Transverse colon (tissue), 4 donors: ENCODE data around the gene LIMCH1. TPM values are rescaled to one million over a fixed set of nuclear protein-coding genes. Genes with fewer than 3 reads are reported as not detected.

ENCODE experiments used
- DNase-seq: peaks from one replicate; pipeline ENCODE4 v3.0.0-alpha.2; 2019
- H3K27ac ChIP-seq, 4 donors: fragments of 200-600 bp; sonication (generic); 2 replicates each; pipeline ENCODE4 v1.5.1; 2016 to 2018; ENCODE audit warnings: inconsistent platforms in 4 of 4
- H3K27me3 ChIP-seq: fragments of 200-600 bp; sonication (generic); 2 replicates; pipeline ENCODE4 v1.5.1; 2017; ENCODE audit warnings: inconsistent platforms
- H3K36me3 ChIP-seq, 4 donors: fragments of 200-600 bp; sonication (generic); 2 replicates each; pipeline ENCODE4 v1.5.1; 2017 to 2019; ENCODE audit warnings: inconsistent platforms in 4 of 4
- H3K4me1 ChIP-seq, 4 donors: fragments of 200-600 bp; sonication (generic); 2 replicates each; pipeline ENCODE4 v1.5.1; 2017 to 2020; ENCODE audit warnings: inconsistent platforms in 4 of 4
- H3K4me3 ChIP-seq, 4 donors: fragments of 200-600 bp; sonication (generic); 1 replicate in 1 of 4; 2 replicates in 3 of 4; pipeline versions ENCODE4 v1.5.1 to v1.6.1; 2017 to 2019; ENCODE audit warnings: inconsistent platforms in 4 of 4
- H3K9me3 ChIP-seq, 2 donors: fragments of 200-600 bp; sonication (generic); 2 replicates each; pipeline ENCODE4 v1.5.1; 2017 to 2019; ENCODE audit warnings: inconsistent platforms in 2 of 2
- EP300 ChIP-seq: sonication (generic); formaldehyde crosslinking; IDR thresholded peaks from one replicate; pipeline ENCODE4 v1.6.1; 2017; ENCODE audit warnings: antibody characterized with exemption, low read depth
- POLR2A ChIP-seq: fragments of 450-650 bp; IDR thresholded peaks from one replicate; pipeline ENCODE4 v1.6.1; 2016; ENCODE audit warnings: antibody characterized with exemption, mild to moderate bottlenecking, moderate library complexity
- POLR2AphosphoS5 ChIP-seq, 3 donors: sonication (generic); formaldehyde crosslinking; IDR thresholded peaks; one replicate each; pipeline ENCODE4 v1.6.1; 2016; ENCODE audit warnings: antibody characterized with exemption in 3 of 3
- WGBS, 2 donors: methylation state at CpG; one replicate each; pipeline ENCODE4 v1.1.5; 2018; ENCODE audit warnings: low coverage in 1 of 2; 5-methylcytosine and 5-hydroxymethylcytosine counted together
- in situ Hi-C, 4 donors: fragments of 200-750 bp; cut with MboI; loops; one replicate each; pipeline versions ENCODE4 v1.15.0 to v1.15.1; 2017; ENCODE audit warnings: low sequenced_read_pairs in 3 of 4, low pct_ligation_motif_present in 1 of 4, low pct_unique_long_range_greater_than_20kb in 1 of 4
- intact Hi-C: fragments of 100-400 bp; cut with DNase I; formaldehyde crosslinking; loops from one replicate; pipeline ENCODE4 v1.15.1; 2023; ENCODE audit warnings: low total_unique reads
- total RNA-seq, 4 donors: library from RNA; depleted of rRNA; stranded (reverse); fragments of >200 nt; gene quantifications; one replicate each; pipeline ENCODE4 v1.1.0, GENCODE V29; 2016
- TF ChIP-seq, protein P1 (sequence below), 5 experiments: fragments of 200-600 bp in 3 of 5; fragments of 450-650 bp in 2 of 5; sonication (generic) in 3 of 5; IDR thresholded peaks; 1 replicate in 2 of 5; 2 replicates in 3 of 5; pipeline ENCODE4 v1.5.1; 2016 to 2017; ENCODE audit warnings: antibody characterized with exemption in 5 of 5, inconsistent platforms in 3 of 5, mild to moderate bottlenecking in 2 of 5, moderate library complexity in 1 of 5

The LIMCH1 gene
- total RNA-seq, 4 donors from 2014 or later, result 5.5 to 18.5 (median 9.7) TPM

DNA sequence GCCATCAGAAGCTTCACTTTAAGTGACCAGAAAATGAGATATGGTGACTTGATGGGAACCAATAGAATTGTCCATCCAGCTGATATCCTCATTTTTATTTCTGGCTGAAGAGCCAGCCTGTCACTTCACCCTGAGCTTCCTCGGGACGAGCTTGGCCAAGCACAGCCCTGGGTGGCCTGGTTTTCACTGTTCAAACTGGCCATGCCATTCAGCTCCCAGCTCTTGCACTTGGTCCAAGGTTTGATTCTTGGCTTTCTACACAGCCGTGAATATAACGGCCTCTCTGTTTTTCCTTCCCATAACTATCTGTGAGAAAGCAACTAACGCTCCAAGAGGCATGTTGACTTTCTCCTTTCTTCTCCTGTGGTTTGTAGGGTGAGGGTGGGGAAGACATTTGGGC, 71.9 kb downstream of the LIMCH1 start:
- no peaks in the 10 kb centered on the region for H3K36me3 ChIP-seq
- intact Hi-C loops (no loop called here), in situ Hi-C loops (no loop called here)
- WGBS, 2 donors, result 78 to 80% methylated on average over 1 to 5 of the region's 5 CpGs
- H3K4me1 ChIP-seq, result peaks cover 9 to 31% (median 20%) of the 10 kb centered on the region in 4 donors
- H3K27ac ChIP-seq, result peak overlapping the region in 1 of 4 donors; percentile 26
- H3K27me3 ChIP-seq, result no peaks in the 10 kb centered on the region
- H3K9me3 ChIP-seq, result no peaks in the 10 kb centered on the region
- no peak for TF ChIP-seq EP300
- TF ChIP-seq, protein P1, sequence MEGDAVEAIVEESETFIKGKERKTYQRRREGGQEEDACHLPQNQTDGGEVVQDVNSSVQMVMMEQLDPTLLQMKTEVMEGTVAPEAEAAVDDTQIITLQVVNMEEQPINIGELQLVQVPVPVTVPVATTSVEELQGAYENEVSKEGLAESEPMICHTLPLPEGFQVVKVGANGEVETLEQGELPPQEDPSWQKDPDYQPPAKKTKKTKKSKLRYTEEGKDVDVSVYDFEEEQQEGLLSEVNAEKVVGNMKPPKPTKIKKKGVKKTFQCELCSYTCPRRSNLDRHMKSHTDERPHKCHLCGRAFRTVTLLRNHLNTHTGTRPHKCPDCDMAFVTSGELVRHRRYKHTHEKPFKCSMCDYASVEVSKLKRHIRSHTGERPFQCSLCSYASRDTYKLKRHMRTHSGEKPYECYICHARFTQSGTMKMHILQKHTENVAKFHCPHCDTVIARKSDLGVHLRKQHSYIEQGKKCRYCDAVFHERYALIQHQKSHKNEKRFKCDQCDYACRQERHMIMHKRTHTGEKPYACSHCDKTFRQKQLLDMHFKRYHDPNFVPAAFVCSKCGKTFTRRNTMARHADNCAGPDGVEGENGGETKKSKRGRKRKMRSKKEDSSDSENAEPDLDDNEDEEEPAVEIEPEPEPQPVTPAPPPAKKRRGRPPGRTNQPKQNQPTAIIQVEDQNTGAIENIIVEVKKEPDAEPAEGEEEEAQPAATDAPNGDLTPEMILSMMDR (IDR thresholded peaks at IDR 0.05), result no peak
- no peak for TF ChIP-seq POLR2AphosphoS5 (IDR thresholded peaks at IDR 0.05)
- TF ChIP-seq POLR2A, result no peak
- DNase-seq, result no peak
- no peak overlapping the region for H3K4me3 ChIP-seq

DNA sequence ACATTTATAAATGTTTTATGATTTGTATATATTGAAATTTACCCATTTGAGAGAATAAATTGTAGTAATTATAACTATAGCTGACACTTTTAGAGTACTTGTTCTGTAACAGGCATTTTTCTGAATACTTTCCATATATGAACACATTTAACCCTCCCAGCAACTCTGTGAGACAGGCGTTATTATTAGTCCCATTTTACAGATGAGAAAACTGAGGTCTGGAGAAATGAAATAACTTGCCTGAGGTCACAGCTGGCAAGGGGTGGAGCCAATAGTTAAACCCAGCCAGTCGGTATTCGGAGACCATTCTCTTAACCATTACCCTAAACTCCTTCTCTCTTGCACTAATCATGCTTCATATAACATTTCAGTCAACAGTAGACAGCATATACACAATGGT, 72.5 kb downstream of the LIMCH1 start:
- H3K27me3 ChIP-seq, result no peaks in the 10 kb centered on the region
- DNase-seq, result no peak
- no peaks in the 10 kb centered on the region for H3K9me3 ChIP-seq
- TF ChIP-seq EP300 (no peak), POLR2A (no peak), POLR2AphosphoS5 (IDR thresholded peaks at IDR 0.05) (no peak)
- TF ChIP-seq, protein P1 (IDR thresholded peaks at IDR 0.05), result no peak
- 83 to 91% methylated on average over 3 of the region's 3 CpGs for WGBS, 2 donors
- H3K4me3 ChIP-seq, result no peak overlapping the region
- in situ Hi-C loops (no loop called here), intact Hi-C loops (no loop called here)
- peaks cover 9 to 31% (median 20%) of the 10 kb centered on the region in 4 donors for H3K4me1 ChIP-seq
- H3K27ac ChIP-seq, result no peak overlapping the region
- H3K36me3 ChIP-seq, result no peaks in the 10 kb centered on the region

DNA sequence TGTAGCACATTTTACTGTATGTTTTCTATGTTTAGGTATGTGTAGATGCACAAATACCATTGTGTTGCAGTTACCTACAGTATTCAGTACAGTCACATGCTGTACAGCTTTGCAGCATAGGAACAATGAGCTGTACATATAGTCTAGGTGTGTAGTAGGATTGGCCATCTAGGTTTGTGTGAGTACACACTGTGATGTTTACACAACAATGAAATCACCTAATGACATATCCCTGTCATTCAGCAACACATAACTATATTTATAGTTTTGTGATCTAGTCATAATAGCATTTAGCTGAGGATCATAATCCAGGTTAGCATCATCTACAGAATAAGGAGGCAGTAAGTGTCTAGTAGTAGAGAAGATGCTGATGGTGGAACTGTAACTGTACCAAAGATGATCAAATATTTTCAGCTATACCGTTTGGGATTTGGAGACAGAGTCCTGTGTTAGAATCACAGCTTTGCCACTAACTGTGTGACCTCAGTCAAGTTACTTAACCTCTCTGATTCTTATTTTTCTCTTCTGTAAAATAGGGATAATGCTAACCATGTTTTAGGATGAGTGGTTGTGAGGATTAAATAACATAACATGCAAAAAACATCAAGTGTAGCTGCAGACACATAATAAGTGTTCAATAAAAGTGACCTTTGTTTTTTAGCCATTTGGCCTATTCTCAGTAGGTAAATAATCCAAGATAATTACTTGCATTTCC, 73.3 kb downstream of the LIMCH1 start:
- WGBS, 2 donors, result 39% methylated on average over 1 of the region's 1 CpG; no CpG with 5 or more reads in 1 of the 2 donors
- intact Hi-C loops (no loop called here), in situ Hi-C loops (no loop called here)
- peak overlapping the region; percentile 50 to 83 (median 73) for H3K27ac ChIP-seq
- DNase-seq, result no peak
- TF ChIP-seq, protein P1 (IDR thresholded peaks at IDR 0.05), result no peak
- TF ChIP-seq POLR2A (no peak), POLR2AphosphoS5 (IDR thresholded peaks at IDR 0.05) (no peak), EP300 (no peak)
- H3K4me1 ChIP-seq, result peaks cover 9 to 31% (median 20%) of the 10 kb centered on the region in 4 donors
- no peaks in the 10 kb centered on the region for H3K9me3 ChIP-seq
- H3K36me3 ChIP-seq, result no peaks in the 10 kb centered on the region
- H3K4me3 ChIP-seq, result no peak overlapping the region
- no peaks in the 10 kb centered on the region for H3K27me3 ChIP-seq

DNA sequence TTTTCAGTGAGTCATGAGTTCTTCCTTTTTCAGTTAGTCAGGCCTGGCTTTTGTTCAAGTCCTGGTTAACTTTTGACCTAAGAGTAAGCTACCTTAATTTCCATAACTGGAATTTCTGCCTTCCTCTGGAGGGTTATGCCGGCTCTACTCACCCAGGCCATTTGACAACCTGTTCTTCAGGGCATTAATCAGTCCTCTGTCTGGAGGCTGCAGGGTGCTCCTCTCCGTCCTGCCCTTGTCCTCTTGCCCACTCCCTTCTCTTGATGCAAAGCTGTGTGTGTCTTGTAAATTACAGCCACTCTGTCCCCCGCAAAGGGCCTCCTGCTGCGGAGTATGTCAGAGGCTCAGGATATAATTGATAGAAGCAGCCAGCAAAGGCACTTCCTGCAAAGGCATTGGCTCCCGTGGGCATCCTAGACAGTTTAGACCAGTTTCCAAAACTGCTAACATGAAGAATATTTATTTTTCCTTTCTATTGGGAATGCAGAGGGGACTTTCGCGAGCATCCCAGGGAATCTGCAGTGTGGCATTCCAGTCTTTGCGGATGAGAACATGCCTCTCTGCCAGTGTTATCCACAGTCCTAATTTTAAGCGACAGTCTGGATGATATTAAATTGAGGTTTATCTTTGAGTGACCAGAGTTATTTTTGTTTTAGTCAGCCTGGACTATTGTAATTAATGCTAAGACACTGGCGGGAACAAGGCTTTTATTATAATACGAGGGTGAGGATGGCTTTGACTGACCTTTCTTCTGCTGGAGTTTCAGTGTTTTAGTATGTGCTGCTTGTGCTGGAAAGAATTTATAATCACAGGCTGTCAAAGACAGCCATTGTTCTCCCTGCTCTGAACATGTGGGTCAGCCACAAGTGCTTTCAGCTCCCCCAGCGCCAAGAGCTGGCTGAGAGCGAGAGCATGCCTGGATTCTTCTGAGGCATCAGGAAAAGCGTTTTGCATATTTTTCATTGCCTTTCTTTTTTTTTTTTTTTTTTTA, 74.2 kb downstream of the LIMCH1 start:
- Histone ChIP-seq H3K36me3 (no peaks in the 10 kb centered on the region), H3K4me3 (peak overlapping the region in 1 of 4 donors; percentile 15), H3K9me3 (no peaks in the 10 kb centered on the region), H3K27me3 (no peaks in the 10 kb centered on the region), H3K27ac (peak overlapping the region; percentile 50 to 83 (median 73)), H3K4me1 (peaks cover 9 to 31% (median 20%) of the 10 kb centered on the region in 4 donors)
- TF ChIP-seq, protein P1 (IDR thresholded peaks at IDR 0.05), result no peak
- TF ChIP-seq POLR2AphosphoS5 (IDR thresholded peaks at IDR 0.05) (no peak), EP300 (no peak), POLR2A (no peak)
- intact Hi-C loops, result no loop called here
- peak; percentile 51 for DNase-seq
- in situ Hi-C loops, result no loop called here
- WGBS, 2 donors, result 25 to 39% methylated on average over 10 to 14 of the region's 14 CpGs
